ENCODE measurements around the gene TLCD4.
"Not testable (repeated sequence)": the region's sequence is repeated elsewhere in the genome, so short reads cannot be mapped to it uniquely, and the experiment has no call there.

TLCD4 gene

DNA sequence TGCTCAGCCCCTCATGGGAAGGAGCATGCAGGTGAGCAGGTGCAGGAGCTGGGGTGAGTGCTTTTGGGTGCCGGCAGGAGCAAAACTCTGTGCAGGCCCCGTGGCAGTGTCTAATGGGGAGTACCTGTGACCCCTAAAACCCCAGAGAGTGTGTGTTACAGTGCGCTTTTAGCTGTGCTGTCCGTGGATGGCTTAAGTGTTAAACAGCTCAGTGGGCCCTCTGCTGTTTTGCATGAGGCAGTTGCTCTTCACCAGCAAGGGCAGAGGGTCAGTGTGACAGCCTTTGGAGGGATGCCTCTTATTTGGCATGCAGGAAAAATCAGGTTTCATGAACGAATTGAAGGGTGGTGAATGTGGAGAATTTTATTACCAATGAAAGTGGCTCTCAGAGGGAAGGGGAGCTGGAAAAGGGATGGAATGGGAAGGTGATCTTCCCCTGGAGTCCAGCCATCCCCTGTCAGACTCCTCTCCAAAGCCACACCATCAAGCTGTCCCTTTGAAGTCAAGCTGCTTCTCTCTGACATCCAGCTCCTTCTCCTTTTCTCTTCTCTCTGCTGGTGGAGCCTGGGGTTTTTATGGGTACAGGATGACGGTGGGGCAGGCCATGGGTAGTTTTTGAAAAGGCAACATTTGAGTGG is 27.4 kb upstream of the TLCD4 start:
- DNase-seq (ENCODE audit: low read depth, low spot score), result no peak
- no peak for TF ChIP-seq EZH2 (IDR thresholded peaks at IDR 0.05)
- H3K36me3 ChIP-seq (ENCODE audit: insufficient read depth, low read length), result no peaks in the 10 kb centered on the region
- H3K4me3 ChIP-seq, result no peak overlapping the region
- H3K9ac ChIP-seq (ENCODE audit: insufficient read length), result no peak overlapping the region
- no peaks in the 10 kb centered on the region for H3K9me3 ChIP-seq (ENCODE audit: low read depth, low read length)
- H3K27ac ChIP-seq, result no peak overlapping the region

GRCh38 chr1:95091290-95091689 is 25.9 kb upstream of the TLCD4 start:
- not testable (repeated sequence) for H3K9ac ChIP-seq (ENCODE audit: insufficient read length); H3K36me3 ChIP-seq (ENCODE audit: insufficient read depth, low read length); H3K4me3 ChIP-seq; H3K9me3 ChIP-seq (ENCODE audit: low read depth, low read length); H3K27ac ChIP-seq; DNase-seq (ENCODE audit: low read depth, low spot score)

GRCh38 chr1:95092891-95093290 is 24.3 kb upstream of the TLCD4 start:
- H3K27ac ChIP-seq; H3K36me3 ChIP-seq (ENCODE audit: insufficient read depth, low read length); H3K9me3 ChIP-seq (ENCODE audit: low read depth, low read length); DNase-seq (ENCODE audit: low read depth, low spot score); H3K4me3 ChIP-seq; H3K9ac ChIP-seq (ENCODE audit: insufficient read length): not testable (repeated sequence)

DNA sequence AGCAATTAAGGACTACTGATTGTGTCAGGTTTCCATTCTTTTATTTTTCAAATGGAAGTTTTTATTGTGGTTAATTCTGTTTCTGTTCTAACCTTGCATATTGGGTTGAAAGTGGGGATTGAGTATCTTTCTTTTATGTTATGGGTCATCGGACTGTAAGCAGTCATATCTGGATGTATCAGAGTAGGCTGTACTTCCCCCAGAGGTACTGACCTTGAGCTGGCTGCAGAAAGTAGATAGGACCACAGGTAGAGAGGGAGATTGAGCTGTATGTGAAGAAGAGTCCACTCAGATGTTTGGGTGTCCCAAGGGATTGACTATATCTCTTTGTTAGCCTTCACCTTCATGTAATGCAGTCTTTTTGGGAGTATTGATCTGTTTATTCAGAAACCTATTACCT is 23.9 kb upstream of the TLCD4 start:
- no peak for TF ChIP-seq POLR2AphosphoS5 (IDR thresholded peaks at IDR 0.05; ENCODE audit: borderline replicate concordance, low read depth, low read length)
- no peak for DNase-seq (ENCODE audit: low read depth, low spot score)
- Histone ChIP-seq H3K9me3 (ENCODE audit: low read depth, low read length) (no peaks in the 10 kb centered on the region), H3K36me3 (ENCODE audit: insufficient read depth, low read length) (no peaks in the 10 kb centered on the region), H3K9ac (ENCODE audit: insufficient read length) (no peak overlapping the region), H3K27ac (no peak overlapping the region), H3K4me3 (no peak overlapping the region)

- no peak for DNase-seq (ENCODE audit: low read depth, low spot score)
- Histone ChIP-seq H3K36me3 (ENCODE audit: insufficient read depth, low read length) (no peaks in the 10 kb centered on the region), H3K9me3 (ENCODE audit: low read depth, low read length) (no peaks in the 10 kb centered on the region), H3K9ac (ENCODE audit: insufficient read length) (no peak overlapping the region), H3K4me3 (no peak overlapping the region), H3K27ac (no peak overlapping the region)
- TF ChIP-seq EZH2 (IDR thresholded peaks at IDR 0.05) (no peak), POLR2AphosphoS5 (IDR thresholded peaks at IDR 0.05; ENCODE audit: borderline replicate concordance, low read depth, low read length) (no peak), FOXP2 (optimal IDR thresholded peaks at IDR 0.05; ENCODE audit: control extremely low read depth, extremely low read length, insufficient read depth) (no peak)
Measured at GRCh38 chr1:95094923-95095322, 22.2 kb upstream of the TLCD4 start.

DNA sequence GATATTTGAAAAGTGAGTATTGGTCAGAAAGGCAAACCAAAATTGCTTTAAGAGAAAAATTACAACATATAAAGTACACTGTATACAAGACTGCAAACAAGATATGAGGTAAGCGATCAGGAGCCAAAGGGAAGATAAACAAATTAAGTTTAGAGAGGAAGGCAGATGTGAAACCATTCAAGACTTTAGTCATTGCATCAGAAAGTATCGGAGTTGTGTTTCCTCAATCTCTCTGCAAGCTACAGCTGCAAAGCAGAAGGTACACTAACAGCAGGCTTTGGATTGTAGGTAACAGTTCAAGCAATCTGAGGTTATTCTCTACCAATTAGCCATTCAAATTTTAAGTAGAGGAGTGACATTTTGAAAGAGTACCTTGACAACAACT is 21.3 kb upstream of the TLCD4 start:
- DNase-seq (ENCODE audit: low read depth, low spot score), result no peak
- H3K9me3 ChIP-seq (ENCODE audit: low read depth, low read length), result no peaks in the 10 kb centered on the region
- H3K9ac ChIP-seq (ENCODE audit: insufficient read length), result no peak overlapping the region
- no peak overlapping the region for H3K4me3 ChIP-seq
- no peaks in the 10 kb centered on the region for H3K36me3 ChIP-seq (ENCODE audit: insufficient read depth, low read length)
- H3K27ac ChIP-seq, result no peak overlapping the region
- no peak for TF ChIP-seq POLR2AphosphoS5 (IDR thresholded peaks at IDR 0.05; ENCODE audit: borderline replicate concordance, low read depth, low read length)
- no peak for TF ChIP-seq EZH2 (IDR thresholded peaks at IDR 0.05)
- no peak for TF ChIP-seq FOXP2 (optimal IDR thresholded peaks at IDR 0.05; ENCODE audit: control extremely low read depth, extremely low read length, insufficient read depth)

DNA sequence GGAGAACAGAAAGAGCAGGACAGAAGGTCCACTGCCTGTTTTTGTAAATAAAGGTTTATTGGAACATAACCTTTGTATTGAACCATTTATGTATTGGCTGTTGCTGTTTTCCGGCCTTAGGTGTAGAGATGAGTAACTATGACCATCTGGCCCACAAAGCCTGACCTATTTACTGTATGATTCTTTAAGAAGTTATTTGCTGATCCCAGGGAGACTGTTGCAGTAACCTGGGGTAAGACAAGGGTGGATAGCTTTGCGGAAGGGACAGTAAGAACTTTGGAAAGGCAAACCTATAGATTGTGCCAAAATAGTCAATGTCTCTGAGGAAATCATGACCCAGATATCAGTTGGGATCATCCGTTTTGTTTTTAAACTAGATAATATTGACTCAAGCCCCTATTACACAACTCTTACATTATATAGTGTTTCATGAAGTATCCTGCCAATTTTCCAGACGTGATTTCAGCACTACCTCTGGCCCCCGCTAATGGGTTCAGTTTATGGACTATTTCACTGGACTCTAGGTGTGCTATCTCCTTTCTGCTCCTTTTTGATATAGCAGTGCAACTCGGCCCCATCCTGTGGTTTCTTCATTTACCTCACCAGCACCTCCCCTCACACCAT is 20.8 kb upstream of the TLCD4 start:
- Histone ChIP-seq H3K4me3 (no peak overlapping the region), H3K27ac (no peak overlapping the region)
- no peak for TF ChIP-seq EZH2 (IDR thresholded peaks at IDR 0.05)
- no peak for TF ChIP-seq FOXP2 (optimal IDR thresholded peaks at IDR 0.05; ENCODE audit: control extremely low read depth, extremely low read length, insufficient read depth)
- TF ChIP-seq POLR2AphosphoS5 (IDR thresholded peaks at IDR 0.05; ENCODE audit: borderline replicate concordance, low read depth, low read length), result no peak

GRCh38 chr1:95097426-95097825 is 19.7 kb upstream of the TLCD4 start:
- TF ChIP-seq EZH2 (IDR thresholded peaks at IDR 0.05), result no peak
- no peak for TF ChIP-seq POLR2AphosphoS5 (IDR thresholded peaks at IDR 0.05; ENCODE audit: borderline replicate concordance, low read depth, low read length)
- no peak for TF ChIP-seq FOXP2 (optimal IDR thresholded peaks at IDR 0.05; ENCODE audit: control extremely low read depth, extremely low read length, insufficient read depth)
- Histone ChIP-seq H3K27ac (no peak overlapping the region), H3K9me3 (ENCODE audit: low read depth, low read length) (no peaks in the 10 kb centered on the region), H3K36me3 (ENCODE audit: insufficient read depth, low read length) (no peaks in the 10 kb centered on the region), H3K9ac (ENCODE audit: insufficient read length) (no peak overlapping the region), H3K4me3 (no peak overlapping the region)
- no peak for DNase-seq (ENCODE audit: low read depth, low spot score)

More for the DNA sequence above, 20.8 kb upstream of the TLCD4 start:
- no peaks in the 10 kb centered on the region for H3K9me3 ChIP-seq (ENCODE audit: low read depth, low read length)
- H3K9ac ChIP-seq (ENCODE audit: insufficient read length), result no peak overlapping the region
- no peak for DNase-seq (ENCODE audit: low read depth, low spot score)
- H3K36me3 ChIP-seq (ENCODE audit: insufficient read depth, low read length), result no peaks in the 10 kb centered on the region

DNA sequence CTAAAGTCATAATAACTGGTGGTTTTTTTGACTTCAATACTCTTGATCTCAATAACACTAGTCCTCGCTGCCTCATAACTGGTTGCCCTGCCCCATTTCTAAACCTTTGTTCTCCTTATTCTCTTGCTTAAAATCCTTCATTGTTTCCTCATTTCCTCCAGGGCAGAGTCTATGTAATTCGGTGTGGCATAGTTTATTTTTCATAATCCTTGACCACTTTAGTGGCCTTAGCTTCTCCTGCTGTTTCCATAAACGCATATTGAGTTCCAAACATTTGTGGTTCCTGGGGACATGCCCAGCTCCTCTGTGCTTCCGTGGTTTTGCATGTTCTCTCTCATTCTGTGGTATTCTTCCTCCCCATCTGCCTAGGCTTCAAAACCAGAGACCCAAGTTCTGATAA is 19.0 kb upstream of the TLCD4 start:
- H3K9me3 ChIP-seq (ENCODE audit: low read depth, low read length), result no peaks in the 10 kb centered on the region
- H3K27ac ChIP-seq, result no peak overlapping the region
- no peaks in the 10 kb centered on the region for H3K36me3 ChIP-seq (ENCODE audit: insufficient read depth, low read length)
- no peak overlapping the region for H3K9ac ChIP-seq (ENCODE audit: insufficient read length)
- TF ChIP-seq POLR2AphosphoS5 (IDR thresholded peaks at IDR 0.05; ENCODE audit: borderline replicate concordance, low read depth, low read length), result no peak
- no peak for TF ChIP-seq EZH2 (IDR thresholded peaks at IDR 0.05)
- no peak for TF ChIP-seq FOXP2 (optimal IDR thresholded peaks at IDR 0.05; ENCODE audit: control extremely low read depth, extremely low read length, insufficient read depth)
- no peak for DNase-seq (ENCODE audit: low read depth, low spot score)
- H3K4me3 ChIP-seq, result no peak overlapping the region

Measured in SK-N-MC (cell line).